Measurements from ENCODE around the gene MINAR1.
"Not testable (repeated sequence)": the region's sequence is repeated elsewhere in the genome, so short reads cannot be mapped to it uniquely, and the experiment has no call there.

The MINAR1 gene

DNA sequence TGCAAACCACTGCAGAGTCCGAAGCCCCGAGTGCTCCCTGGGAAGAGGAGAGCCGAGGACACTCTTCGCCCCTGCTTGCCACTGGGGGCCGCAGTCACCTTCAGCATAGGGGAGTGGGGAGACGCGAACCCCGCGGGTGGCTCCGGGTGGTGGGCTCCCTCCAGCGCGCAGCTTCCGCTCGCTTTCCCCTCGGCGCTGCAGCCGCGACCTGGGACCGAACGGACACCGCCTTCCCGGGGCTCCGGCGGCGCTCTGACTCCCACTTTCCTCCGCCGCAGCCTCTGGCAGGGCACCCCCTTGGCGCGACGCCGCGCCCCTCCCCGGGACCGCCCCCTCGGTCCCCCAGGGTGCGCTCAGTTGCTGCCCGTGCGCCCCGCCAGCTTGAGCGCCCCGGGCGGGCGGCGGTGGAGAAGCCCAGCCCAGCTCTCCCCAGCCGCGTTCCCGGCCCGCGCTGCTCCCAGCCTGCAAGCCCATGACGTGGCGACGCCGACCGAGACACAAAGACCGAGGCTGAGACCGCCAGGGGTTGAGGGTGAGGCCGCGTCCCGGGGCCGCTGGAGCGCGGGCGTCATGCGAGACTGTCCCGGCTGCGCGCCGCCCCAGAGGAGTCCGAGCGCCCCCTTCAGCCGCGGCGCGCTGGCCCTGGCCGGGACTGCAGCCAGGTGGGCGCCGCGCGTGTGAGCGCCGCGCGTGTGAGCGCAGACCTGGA is at the start of gene MINAR1:
TSS of gene MINAR1 (plus strand) at position 701 of the 709 bp plus-strand sequence. CDS start 23,812 bp downstream, outside the sequence.
- in situ Hi-C loops (cut with HindIII; ENCODE audit: low pct_ligation_motif_present, low pct_unique_long_range_greater_than_20kb, low sequenced_read_pairs): no loop called here
- peak; percentile 4 for DNase-seq

- in situ Hi-C loops (cut with HindIII; ENCODE audit: low pct_ligation_motif_present, low pct_unique_long_range_greater_than_20kb, low sequenced_read_pairs): no loop called here
- no peak for DNase-seq
These were observed 37.9 kb upstream of the MINAR1 start for GRCh38 chr15:79394231-79394630.

GRCh38 chr15:79396850-79397249 is 35.3 kb upstream of the MINAR1 start:
- no peak for DNase-seq
- in situ Hi-C loops (cut with HindIII; ENCODE audit: low pct_ligation_motif_present, low pct_unique_long_range_greater_than_20kb, low sequenced_read_pairs): no loop called here

DNA sequence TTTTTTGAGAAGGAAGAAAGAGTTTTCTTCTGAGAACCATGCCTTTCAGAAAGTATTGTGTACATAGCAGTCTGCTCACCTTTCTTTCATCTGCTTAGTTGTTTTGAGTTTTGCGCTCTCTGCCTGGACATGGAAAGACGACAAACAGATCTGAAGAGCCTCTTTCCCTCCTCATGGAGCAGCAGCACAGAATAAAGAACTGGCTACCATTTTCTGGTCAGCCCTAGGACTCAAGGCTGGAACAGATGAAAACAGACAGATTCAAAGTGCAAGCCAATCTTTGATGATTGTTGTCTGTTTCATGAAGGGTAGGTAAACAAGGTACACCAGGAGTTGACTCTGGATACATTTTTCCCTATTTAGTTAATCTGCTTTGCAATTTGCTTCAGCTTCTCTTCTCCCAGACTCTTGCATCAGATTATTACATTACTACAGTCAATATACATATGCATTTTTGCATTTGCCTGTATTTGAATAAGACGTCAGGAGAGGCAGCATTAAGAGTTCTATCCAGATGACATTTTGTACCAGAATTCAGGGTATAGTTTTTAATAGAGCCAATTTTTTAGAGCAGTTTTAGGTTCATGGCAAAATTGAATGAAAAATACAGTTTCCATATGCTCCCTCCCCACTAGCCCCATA is 34.7 kb upstream of the MINAR1 start:
- in situ Hi-C loops (cut with HindIII; ENCODE audit: low pct_ligation_motif_present, low pct_unique_long_range_greater_than_20kb, low sequenced_read_pairs): no loop called here
- no peak for DNase-seq

- no peak for DNase-seq
- in situ Hi-C loops (cut with HindIII; ENCODE audit: low pct_ligation_motif_present, low pct_unique_long_range_greater_than_20kb, low sequenced_read_pairs): no loop called here
These were observed 32.5 kb upstream of the MINAR1 start for GRCh38 chr15:79399606-79400005.

DNA sequence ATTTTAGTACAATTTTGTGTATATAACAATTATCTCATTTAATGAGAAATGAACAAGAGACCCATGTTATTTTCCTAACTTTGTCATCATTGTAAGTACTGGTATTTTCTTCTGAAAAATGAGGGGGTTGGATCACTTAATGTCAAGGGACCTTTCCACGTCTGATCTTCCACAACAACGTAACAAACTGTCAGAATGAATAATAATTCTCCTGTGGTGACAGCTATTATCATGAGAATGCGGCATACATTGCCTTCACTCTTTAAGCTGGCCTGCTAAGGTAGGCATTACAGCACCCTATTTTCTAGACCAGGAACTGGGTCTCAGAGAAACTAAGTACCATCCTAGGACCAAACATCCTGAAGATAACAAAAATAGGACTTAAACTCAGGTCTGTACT is 31.5 kb upstream of the MINAR1 start:
- no peak for DNase-seq
- in situ Hi-C loops (cut with HindIII; ENCODE audit: low pct_ligation_motif_present, low pct_unique_long_range_greater_than_20kb, low sequenced_read_pairs): no loop called here

DNA sequence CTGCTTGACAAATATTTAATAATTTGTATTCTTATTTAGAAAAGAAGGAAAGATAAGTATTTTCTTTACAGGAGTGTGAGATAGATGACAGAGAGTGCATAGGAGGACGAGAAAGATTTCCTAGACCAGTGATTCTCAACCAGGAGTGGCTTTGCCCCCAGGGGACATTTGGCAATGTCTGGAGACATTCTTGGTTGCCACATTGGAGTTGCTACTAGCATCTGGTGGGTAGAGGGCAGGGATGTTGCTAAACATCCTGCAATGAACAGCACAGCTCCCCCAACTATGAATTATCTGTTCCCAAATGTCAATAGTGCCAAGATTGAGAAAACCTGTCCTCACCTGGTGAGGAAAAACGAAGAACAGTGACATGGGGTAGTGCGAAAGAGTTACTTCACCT is 30.8 kb upstream of the MINAR1 start:
- in situ Hi-C loops (cut with HindIII; ENCODE audit: low pct_ligation_motif_present, low pct_unique_long_range_greater_than_20kb, low sequenced_read_pairs): no loop called here
- DNase-seq: no peak

DNA sequence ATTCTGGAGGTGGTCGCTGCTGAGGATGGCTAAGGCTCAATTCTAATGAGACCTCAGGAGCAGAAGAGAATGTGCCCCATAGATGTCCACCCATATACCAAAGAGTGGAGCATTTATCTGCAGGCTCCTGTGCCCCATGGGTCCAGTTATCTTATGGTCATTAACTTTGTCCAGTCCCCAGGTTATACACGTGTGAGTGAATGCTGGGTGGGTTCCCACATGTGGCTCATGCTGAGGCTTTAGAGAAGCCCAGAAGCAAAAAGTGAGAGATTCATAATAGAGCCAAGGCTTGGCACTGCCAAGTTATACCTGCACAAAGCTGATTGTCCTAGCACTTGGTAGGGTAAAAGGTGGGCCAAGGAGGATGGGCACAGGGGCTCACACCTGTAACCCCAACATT is 30.0 kb upstream of the MINAR1 start:
- in situ Hi-C loops (cut with HindIII; ENCODE audit: low pct_ligation_motif_present, low pct_unique_long_range_greater_than_20kb, low sequenced_read_pairs): no loop called here

DNA sequence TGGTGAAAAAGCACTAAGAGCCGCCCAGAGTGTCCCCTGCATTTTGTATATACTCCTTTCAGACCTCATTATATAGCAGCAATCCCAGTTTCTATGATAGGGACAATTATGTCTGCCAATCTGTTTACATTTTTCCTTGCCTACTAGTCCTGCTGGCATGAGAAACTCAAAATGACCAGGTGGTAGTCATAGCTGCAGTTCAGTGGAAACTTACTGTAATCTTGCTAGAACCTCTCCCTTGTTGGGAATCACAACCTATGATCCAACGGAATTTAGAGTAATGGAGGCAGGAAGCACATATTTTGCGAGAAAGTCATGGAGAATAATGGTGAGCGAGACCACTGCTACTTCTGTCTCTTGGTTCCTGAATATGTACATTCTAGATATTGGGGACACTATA is 28.6 kb upstream of the MINAR1 start:
- DNase-seq: no peak
- in situ Hi-C loops (cut with HindIII; ENCODE audit: low pct_ligation_motif_present, low pct_unique_long_range_greater_than_20kb, low sequenced_read_pairs): no loop called here

More for the DNA sequence above, 30.0 kb upstream of the MINAR1 start:
- DNase-seq: no peak

DNA sequence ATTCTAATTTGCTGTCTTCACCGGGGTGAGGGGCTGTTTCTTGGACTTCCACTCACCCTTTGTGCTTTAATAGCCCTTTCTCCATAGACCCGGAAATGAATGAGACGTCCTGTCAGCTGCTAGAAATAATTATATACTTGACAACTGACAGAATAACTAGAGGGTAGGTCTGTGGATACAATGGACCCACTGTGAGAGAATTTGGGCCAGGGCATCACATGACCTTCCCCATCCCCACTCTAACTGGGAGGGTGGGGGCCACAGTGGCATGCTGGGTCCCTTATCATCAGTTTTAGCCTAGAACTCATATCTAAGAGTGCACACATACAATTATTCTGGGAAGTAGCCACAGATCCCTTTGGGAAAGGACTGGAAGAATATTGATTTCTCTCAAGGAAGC is 25.9 kb upstream of the MINAR1 start:
- no peak for DNase-seq
- in situ Hi-C loops (cut with HindIII; ENCODE audit: low pct_ligation_motif_present, low pct_unique_long_range_greater_than_20kb, low sequenced_read_pairs): no loop called here

DNA sequence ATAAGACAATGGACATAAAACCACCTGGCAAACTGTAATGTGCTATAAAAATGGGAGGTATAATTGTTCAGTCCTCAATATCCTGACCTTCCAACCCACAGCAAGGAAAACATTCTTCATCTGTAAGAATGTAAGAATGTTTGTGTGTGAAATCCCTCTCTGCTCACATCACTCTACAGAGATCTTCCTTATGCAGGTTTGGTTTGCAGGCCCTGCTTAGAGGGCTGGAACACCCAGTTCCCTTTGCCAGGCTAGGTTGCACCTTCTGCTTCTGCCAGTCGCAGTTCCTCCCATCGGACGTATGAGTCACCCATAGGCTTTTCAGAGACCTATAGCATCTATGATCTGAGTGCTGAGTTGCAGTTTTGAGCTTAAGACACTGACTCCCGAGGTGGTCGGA is 24.1 kb upstream of the MINAR1 start:
- in situ Hi-C loops (cut with HindIII; ENCODE audit: low pct_ligation_motif_present, low pct_unique_long_range_greater_than_20kb, low sequenced_read_pairs): no loop called here

GRCh38 chr15:79410237-79410636 is 21.9 kb upstream of the MINAR1 start:
- in situ Hi-C loops (cut with HindIII; ENCODE audit: low pct_ligation_motif_present, low pct_unique_long_range_greater_than_20kb, low sequenced_read_pairs): no loop called here
- DNase-seq: no peak

More for the DNA sequence above, 24.1 kb upstream of the MINAR1 start:
- no peak for DNase-seq

DNA sequence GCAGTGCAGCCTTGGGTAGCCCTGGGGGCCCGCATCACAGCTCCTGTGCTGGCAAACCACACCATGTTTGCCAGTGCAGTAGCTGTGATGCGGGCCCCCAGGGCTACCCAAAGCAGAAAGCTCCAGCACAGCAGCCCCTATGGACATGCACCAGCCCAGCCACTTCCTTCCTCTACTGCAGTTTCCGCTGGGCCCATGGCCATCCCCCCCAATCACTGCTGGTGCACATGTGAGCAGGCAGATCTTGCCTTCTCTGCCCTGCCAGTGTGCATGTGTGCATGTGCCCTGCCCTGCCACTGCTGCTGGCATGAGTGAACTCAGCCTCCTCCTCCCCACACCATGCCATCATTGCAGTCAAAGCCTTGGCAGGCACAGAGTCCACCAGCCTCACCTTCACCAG is 20.1 kb upstream of the MINAR1 start:
- in situ Hi-C loops (cut with HindIII; ENCODE audit: low pct_ligation_motif_present, low pct_unique_long_range_greater_than_20kb, low sequenced_read_pairs): no loop called here
- no peak for DNase-seq

- DNase-seq: no peak
- in situ Hi-C loops (cut with HindIII; ENCODE audit: low pct_ligation_motif_present, low pct_unique_long_range_greater_than_20kb, low sequenced_read_pairs): no loop called here
These were observed 19.7 kb upstream of the MINAR1 start for GRCh38 chr15:79412429-79412828.

GRCh38 chr15:79416876-79417275 is 15.3 kb upstream of the MINAR1 start:
- DNase-seq: no peak
- in situ Hi-C loops (cut with HindIII; ENCODE audit: low pct_ligation_motif_present, low pct_unique_long_range_greater_than_20kb, low sequenced_read_pairs): no loop called here

DNA sequence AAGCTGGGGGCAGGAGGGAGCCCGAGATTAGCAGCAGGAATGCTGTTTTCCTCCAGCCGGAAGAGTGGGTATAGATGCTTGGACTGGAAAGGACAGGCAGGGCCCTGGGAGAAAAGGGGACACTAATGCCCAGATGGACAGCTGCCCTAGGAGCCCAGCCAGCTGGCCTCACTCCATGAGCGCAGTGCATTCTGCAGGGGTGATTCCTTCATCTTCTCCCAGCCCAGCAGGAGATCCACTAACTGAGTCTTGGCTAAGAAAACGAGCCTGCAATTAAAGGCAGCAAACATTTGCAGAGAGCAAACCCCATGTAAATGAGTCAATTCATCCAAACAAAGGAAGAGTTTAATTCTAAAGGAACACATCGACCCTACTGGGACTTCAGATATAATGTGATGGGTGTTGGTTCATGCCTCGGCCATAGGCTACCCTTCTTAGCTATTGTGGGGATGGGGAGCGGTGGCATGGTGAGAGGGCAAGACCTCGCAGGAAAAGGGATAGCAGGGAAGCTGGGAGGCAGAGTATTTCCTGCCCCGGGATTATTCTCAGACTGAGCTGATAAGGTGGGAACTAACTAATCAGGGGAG is 13.3 kb upstream of the MINAR1 start:
- no peak for DNase-seq
- in situ Hi-C loops (cut with HindIII; ENCODE audit: low pct_ligation_motif_present, low pct_unique_long_range_greater_than_20kb, low sequenced_read_pairs): no loop called here

DNA sequence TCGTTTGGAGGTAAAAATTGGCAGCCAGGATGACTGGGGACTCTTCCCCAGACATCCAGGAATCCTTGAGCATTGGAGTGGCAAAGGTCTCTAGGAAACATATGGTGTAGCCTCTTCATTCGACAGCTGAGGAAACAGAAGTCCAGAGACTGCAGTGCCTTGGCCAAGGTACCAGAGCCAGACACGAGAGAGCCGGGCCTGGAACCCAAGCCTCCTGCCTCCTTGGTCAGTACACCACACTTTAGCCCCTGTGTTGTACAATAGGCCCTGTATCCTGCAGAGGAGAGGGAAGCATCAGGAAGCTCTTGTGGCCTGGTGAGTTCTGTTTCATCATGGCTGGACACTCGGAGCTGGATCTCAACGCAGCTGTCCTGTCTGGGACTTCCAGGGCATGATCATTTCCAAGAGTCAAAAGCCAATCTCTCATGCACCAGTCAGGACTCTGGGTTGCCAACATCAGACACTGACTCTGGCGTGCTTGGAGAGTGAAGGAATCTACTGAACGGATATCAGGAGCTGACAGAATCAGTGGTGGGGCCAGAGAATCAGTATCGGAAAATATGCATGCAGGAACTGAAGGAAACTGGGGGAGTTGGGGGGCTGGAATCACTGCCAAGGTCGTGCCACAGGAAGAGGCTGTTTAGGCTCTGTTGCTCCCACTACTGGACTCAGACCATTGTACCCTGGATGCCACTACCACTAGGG is 6.4 kb upstream of the MINAR1 start:
- no peak for DNase-seq
- in situ Hi-C loops (cut with HindIII; ENCODE audit: low pct_ligation_motif_present, low pct_unique_long_range_greater_than_20kb, low sequenced_read_pairs): no loop called here

DNA sequence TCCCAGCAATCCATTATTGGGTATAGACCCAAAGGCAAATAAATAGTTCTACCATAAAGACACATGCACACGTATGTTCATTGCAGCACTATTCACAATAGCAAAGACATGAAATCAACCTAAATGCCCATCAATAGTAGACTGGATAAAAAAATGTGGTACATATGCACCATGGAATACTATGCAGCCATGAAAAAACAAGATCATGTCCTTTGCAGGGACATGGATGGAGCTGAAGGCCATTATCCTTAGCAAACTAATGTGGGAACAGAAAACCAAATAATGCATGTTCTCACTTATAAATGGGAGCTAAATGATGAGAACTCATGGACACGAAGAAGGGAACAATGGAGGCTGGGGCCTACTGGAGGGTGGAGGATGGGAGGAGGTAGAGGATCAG is 5.2 kb upstream of the MINAR1 start:
- in situ Hi-C loops (cut with HindIII; ENCODE audit: low pct_ligation_motif_present, low pct_unique_long_range_greater_than_20kb, low sequenced_read_pairs); DNase-seq: not testable (repeated sequence)

DNA sequence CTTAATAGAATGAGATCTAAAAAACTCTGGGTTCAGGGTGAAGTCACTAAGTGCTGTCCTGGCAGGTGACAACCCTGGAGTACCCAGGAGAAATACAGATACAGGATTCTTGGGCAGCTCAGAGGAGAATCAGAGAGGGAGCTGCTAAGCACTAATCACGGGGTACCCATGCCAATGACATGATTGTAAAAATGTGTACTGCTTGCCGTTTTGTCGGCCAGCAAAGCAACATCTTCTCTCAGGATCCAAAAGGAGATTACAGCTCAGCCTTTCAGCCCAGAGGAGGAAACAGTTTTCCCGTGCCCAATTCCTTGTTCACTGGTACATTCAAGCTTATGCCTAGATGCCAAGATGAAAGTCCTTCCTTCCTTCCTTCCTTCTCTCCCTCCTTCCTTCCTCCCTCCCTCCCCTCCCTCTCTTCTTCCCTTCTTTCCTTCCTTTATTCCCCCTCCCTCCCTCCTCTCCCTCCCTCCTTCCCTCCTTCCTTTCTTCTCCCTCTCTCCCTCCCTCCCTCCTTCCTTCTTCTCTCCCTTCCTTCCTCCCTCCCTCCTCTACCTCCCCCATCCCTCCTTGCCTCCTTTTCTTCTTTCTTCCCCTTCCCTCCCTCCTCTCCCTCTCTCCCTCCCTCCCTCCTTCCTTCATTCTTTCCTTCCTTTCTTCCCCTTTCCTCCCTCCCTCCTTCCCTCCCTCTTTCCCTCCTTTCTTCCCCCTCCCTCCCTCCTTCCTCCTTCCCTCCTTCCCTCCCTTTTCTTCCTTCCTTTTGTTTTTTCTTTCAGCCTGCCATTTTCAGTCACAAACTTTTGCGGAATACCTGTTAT is 4.1 kb upstream of the MINAR1 start:
- in situ Hi-C loops (cut with HindIII; ENCODE audit: low pct_ligation_motif_present, low pct_unique_long_range_greater_than_20kb, low sequenced_read_pairs): no loop called here
- no peak for DNase-seq

All from ACHN (cell line).